LoVo (cell line): ENCODE measurements around the gene IL1R2.
"Not testable (repeated sequence)": the region's sequence is repeated elsewhere in the genome, so short reads cannot be mapped to it uniquely, and the experiment has no call there.

Experiments
- DNase-seq: peaks from one replicate; pipeline ENCODE4 v3.0.0-alpha.2; 2016; ENCODE audit warnings: low spot score

The IL1R2 gene

DNA sequence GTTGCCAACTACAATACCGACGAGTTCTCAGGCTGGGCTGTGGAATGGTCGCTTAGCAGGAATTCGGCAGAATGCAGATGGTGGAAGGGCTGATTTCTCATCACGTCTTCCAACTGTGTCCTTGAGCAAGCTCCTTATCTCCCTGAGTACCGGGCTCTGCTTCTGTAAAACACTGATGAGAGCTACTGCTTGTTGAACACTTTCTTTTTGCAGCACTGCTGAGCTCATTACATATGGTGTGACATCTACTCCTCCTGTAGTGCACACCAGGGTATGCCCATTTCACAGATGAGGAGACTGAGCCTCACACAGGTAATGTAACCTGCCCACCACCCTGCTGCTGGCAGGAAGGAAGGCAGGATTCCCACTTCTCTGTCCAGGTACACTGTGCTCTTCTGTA lies 8.3 kb downstream of the IL1R2 start:
- no peak for DNase-seq

DNA sequence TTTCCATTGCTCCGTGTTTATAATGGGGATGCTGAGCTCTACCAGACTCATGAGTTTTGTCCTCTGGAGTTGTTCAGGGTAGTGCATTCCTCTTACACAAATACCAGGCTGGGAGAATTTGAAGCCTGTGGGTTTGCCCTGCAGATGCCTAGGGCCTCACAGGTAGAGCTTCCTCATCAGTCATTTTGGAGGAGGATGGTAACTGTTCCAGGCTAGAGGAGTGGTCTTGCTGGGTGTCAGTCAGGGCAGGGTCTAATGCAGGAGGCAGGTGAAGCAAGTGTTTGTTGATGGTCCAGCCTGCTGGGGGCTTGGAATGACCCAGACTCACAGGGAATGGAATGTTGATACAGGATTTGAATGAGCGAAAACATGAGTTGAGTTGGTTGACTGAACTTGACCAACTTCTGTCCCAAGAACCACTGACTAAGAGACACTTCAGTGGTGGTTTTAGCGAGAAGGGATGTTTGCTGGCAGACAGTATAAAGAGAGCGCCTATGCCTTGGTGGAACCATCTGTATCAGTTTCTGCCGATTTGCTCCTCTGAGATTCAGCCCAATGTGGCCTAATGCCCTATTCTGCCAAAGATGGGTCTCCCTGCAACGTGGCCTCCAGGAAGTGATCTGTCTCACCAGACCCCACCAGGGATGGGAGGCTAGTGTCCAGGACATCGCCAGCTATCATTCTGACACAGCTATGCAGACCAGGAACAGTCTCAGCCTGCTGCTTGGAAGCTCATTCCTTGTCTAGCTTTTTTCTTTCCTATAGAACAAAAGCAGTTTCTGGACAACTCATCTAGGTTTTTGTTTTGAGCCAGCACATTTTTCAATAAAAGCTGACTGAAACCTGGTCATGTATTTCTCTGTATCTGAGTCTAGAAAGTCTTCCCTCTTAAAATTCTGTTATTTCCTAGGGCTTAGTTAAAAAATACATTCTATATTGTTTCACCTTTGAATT lies 9.3 kb downstream of the IL1R2 start:
- no peak for DNase-seq

DNA sequence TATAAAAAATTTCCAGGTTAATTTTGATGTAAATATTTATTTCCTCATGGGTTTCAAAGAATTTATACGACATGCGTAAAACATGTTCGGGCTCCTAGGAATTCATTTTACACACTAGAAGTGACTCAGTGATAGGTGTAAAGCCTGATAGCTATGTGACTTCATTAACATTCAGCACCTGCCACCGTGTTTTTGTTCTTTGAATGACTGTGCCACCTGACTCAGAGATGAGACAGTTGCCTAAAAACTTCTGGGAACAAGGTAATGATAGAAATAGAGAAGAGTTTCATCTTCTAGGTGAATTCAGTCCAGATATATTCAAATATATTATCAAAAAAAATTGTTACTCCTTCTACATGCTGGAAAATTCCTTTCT lies 10.0 kb downstream of the IL1R2 start:
- DNase-seq = peak; percentile 46

DNA sequence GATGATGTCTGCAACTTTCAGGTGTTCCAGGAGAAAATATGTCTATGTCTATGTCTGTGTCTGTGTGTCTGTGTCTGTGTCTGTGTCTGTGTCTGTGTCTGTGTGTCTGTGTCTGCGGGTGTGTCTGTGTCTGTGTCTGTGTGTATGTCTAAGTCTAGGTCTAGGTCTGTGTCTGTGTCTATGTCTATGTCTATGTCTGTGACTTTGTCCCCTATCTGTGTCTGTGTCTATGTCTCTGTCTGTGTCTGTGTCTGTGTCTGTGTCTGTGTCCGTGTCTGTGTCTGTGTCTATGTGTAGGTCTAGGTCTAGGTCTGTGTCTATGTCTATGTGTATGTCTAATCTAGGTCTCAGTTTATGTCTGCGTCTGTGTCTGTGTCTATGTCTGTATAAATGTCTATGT lies 10.5 kb downstream of the IL1R2 start:
- DNase-seq = no peak

DNA sequence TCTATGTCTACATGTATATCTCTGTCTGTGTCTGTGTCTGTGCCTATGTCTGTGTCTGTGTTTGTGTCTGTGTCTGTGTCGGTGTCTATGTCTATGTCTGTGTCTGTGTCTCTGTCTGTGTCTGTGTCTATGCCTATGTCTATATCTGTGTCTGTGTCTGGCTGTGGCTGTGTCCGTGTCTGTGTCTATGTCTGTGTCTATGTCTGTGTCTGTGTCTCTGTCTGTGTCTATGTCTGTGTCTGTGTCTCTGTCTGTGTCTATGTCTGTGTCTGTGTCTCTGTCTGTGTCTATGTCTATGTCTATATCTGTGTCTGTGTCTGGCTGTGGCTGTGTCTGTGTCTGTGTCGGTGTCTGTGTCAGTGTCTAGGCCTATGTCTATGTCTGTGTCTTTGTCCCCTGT lies 11.1 kb downstream of the IL1R2 start:
- not testable (repeated sequence) for DNase-seq

DNA sequence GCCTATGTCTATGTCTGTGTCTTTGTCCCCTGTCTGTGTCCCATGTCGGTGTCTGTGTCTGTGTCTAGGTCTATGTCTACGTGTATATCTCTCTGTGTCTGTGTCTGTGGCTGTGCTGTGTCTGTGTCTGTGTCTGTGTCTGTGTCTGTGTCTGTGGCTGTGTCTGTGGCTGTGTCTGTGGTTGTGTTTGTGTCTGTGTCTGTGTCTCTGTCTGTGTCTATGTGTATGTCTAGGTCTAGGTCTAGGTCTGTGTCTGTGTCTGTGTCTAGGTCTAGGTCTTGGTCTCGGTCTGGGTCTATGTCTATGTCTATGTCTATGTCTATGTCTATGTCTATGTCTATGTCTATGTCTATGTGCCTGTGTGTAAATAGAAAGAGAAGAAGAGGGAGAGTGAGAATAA lies 11.9 kb downstream of the IL1R2 start:
- DNase-seq = no peak

DNA sequence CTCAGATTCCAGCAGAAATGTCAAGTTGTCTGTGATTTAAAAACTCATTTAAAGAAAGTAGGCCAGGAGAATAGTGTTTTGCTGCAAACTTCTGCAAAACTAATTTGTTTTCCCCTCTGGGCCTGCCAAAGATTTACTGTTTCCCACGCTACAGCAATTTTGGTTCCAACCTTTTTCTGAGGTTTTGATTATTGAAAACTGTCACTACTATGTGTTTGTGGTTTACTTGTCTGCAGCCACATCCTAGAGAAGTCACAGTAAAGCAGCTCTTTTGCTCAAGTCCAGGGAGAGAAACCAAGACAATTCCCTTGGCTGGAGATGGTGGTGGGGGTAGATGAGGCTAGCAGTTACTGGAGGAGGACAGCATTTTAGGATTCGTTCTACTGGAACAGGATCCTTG lies 12.8 kb downstream of the IL1R2 start:
- DNase-seq = no peak

DNA sequence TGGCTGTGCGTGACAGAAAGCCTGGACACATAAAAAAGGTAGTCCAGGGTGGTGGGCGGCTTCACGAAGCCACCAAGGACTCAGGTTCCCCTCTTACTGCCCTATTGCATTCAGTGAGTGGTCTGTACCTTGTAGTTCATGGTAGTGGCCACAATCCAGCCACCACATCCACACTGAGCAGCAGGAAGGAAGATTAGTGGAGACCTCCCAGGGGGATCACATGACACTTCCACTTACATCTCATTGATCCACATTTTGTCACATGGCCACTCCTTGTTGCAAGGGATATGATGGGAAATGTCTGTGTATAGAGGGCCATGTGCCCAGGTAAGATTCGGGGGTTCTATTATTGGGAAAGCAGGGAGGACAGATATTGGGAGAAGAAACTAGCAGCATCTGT lies 13.7 kb downstream of the IL1R2 start:
- DNase-seq = no peak

DNA sequence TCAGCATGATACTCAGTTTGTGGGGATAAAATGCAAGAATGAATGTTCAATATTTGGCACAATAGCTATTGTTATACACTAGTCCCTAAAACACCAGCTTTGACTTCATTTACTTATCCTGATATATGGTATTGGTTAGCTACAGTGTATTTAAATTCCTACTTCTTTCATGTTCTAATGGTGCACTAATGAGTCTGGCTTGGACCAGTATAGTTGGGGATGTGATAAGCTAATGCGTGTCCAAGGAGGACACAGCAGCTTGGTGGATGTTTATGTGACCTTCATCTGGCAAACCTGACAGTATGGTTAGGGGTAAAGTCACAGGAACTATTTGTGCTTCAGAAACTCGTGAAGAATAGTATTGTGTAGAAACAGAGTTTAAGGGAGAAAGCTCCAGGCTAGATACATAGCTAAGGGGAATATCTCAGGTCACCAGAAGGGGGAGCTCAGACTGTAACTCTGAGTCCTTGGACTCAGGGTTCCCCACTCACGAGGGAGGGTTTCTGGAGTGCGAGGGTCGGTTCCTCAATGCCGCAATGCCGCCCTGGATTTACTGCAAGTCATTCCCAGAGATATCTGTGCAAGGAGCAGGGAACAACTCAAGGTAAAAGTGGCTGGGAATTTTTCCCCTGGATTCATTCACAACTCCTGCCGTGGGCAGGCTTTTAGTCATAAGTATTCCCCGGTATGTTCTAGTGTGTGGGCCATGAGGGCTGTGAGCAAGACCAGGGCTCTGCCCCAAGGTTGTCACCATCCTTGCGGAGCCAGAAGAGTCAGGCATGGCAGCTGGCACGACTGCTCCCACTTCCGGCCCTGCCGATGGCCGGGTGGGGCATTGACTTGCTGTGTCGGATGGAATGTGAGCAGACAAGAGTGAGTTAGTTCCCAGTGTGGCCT lies 14.5 kb downstream of the IL1R2 start:
- DNase-seq = no peak

DNA sequence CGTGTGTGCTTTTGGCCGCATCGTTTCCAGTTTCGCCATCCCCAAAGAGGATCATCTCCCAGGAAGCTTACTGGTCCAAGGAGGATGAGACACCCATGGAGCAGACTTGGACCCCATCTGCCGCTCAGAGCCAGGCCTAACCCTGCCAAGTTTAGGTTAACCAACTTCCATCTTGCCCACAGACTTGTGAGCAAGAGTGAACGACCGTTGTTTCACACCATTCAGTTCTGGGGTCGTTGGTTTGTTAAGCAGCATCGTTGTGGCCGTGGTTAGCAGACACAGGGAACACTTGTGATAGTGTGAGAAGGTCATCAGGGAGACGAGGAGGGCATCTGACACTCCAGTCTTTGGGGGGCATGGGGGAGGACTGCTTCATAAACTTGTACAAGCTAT lies 15.1 kb downstream of the IL1R2 start:
- DNase-seq = no peak

DNA sequence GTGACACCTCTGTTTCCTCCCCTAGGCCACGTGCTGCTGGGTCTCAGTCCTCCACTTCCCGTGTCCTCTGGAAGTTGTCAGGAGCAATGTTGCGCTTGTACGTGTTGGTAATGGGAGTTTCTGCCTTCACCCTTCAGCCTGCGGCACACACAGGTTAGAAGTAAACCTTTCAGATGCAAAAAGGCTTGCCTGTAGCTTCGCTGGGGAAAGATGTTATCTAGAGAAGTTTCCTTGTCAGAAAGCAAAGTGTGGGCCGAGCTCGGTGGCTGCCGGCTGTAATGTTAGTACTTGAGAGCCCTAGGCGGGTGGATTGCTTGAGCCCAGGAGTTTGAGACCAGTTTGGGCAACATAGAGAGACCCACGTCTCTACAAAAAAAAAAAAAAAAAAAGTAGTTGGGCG lies 16.7 kb downstream of the IL1R2 start:
- no peak for DNase-seq

DNA sequence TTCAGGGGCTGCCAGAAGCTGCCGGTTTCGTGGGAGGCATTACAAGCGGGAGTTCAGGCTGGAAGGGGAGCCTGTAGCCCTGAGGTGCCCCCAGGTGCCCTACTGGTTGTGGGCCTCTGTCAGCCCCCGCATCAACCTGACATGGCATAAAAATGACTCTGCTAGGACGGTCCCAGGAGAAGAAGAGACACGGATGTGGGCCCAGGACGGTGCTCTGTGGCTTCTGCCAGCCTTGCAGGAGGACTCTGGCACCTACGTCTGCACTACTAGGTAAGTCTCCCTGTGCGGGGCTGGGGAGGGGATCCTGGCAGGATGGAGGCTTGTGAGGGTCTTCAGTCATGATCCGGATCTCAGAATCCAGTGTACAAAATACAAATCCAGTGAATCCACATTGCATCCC lies 17.8 kb downstream of the IL1R2 start:
- DNase-seq = no peak

DNA sequence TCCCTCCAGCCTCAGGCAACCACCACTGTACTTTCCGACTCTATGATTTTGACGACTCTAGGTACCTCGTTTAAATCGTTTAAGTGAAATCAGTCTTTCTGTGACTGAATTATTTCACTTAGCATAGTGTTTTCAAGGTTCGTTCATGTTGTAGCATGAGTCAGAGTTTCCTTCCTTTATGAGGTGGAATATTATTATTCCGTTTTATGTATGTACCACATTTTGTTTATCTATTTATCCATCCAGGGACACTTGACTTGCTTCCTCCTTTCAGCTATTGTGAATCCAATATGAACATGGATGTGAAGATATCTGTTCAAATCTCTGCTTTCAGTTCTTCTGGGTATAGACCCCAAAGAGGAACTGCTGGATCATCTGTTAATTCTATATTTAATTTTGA lies 19.1 kb downstream of the IL1R2 start:
- DNase-seq = no peak

DNA sequence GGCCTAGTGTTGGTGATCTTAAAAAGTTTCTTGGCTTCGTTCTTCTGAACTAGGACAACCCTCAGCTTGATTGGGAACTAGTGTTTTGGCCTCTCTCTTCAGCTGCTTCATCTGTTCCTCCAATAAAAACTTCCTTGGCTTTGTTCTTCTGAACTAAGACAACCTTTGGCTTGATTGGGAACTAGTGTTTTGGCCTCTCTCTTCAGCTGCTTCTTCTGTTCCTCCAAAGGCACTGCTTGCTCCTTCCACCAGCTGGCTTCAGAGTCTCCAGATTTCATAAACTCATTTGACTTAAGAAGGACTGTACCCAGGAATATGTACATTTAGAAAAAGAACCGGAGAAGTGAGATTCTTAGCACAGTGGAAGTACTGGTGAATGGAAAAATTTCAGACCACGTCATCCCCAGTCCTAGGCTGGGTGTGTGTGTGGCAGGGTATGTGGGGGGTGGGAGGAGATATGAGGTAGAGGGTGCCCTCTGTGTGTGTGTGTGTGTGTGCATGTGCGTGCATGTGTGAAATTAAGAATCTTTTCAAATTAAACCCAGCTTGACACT lies 20.4 kb downstream of the IL1R2 start:
- no peak for DNase-seq

DNA sequence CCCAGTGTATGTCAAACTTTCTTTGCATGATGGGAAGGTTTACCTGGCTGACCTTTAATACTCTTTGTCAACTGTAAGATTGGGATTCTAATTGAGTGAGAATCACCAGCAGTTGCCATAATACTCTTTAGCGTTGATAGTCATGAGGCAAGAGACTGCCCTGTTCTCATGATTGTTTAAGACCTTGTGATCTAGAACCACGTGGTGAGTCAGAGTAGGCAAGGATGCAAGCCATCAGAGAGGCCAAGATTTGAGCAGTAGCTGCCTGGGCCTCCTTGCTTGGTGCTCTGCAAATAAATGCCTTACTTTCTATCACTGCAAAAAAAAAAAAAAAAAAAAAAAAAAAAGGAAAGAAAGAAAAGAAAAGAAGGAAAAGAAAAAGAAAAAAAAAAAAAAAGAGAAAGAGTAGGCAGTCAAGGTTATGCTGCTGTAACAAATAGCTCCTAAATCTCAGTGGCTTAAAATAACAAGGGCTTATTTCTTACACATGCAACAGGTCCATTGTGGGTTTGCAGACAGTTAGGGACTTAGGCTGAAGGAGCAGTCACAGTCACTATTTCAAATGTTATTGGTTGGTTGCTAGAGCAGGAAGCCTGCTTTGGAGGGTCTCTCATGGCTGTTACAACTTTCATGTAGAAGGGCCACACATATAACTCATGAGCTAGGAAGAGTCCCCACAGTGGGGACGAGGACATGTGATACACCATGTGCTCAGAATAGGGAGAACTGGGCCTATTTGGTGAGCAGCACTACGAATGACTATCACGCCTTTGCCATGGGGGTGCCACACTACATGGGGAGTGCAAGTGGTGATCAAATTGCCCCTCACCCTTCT lies 21.7 kb downstream of the IL1R2 start:
- DNase-seq = no peak

DNA sequence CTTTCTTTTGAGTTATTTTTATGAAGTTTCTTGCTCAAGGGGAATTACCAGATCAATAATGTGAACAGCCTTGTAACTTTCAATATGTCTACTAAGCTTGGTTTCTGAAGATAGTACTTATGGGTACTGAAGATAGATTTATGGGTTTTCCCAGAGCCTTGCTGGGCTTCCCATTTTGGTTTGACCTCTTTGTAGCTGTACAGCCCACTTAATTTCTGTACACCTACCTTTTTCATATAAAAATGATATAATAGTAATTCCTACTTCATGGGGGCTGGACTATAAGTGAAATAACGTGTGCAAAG lies 22.2 kb downstream of the IL1R2 start:
- no peak for DNase-seq

DNA sequence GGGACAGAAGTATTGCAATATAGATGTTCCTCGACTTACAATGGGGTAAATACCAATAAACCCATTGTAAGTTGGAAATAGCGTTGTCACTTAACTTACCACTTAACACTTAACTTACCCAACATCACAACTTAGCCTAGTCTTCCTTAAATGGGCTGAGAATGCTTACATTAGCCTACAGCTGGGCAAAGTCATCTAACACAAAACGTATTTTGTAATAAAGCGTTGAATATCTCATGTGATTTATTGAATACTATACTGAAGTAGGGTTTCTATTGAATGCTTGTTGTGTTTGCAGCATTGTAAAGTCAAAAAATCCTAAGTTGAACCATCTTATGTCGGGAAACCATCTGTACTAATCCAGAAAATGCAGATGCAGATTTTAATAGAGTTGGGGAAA lies 23.6 kb downstream of the IL1R2 start:
- no peak for DNase-seq

DNA sequence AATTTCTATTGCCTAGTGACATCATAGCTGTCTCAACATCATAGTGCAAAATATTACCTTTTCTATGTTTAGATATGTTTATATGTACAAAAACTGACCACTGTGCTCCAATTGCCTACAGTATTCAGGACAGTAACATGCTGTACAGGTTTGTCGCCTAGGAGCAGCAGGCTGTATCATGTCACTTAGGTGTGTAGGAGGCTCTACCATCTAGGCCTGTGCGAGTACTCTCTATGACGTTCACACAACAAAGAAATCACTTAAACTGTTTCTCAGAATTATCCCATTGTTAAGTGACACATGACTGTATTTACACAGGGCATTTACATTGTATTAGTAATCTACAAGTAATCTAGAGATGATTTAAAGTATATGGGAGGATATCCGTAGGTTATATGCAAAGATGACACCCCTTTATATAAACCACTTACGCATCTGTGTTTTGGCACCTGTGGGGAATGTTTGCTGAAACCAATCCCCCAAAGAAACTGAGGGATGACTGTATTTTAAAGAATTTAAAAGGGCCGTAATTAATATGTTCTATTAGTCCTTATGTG lies 24.7 kb downstream of the IL1R2 start:
- no peak for DNase-seq

DNA sequence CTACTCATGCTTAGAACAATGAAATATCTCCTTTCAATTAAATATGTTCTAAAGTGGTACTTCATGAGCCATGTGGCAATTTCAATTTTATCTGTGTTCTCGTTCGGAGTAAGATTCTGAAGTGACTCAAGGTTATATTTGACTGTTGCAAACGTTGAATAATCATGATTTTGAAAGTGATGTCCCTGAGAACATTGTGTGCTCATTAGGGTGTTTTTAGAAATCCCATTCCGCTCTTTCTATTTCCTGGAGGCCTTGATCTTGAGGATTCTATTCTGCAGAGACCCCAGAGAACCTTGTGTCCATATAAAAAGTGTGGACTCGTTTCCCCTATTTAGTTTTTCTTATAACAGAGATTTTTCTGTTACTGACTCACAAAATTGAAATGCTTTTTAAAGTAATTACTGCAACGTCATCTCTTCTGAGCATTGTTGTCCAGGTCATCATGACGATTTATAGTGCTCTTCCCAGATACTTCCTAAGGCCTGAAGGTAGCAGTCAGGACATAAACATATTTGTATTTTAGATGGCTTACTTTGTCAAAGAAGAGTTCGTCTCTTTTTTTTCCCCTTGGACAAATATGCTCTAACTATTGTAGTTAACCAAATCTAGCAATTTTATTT lies 27.2 kb downstream of the IL1R2 start:
- no peak for DNase-seq

DNA sequence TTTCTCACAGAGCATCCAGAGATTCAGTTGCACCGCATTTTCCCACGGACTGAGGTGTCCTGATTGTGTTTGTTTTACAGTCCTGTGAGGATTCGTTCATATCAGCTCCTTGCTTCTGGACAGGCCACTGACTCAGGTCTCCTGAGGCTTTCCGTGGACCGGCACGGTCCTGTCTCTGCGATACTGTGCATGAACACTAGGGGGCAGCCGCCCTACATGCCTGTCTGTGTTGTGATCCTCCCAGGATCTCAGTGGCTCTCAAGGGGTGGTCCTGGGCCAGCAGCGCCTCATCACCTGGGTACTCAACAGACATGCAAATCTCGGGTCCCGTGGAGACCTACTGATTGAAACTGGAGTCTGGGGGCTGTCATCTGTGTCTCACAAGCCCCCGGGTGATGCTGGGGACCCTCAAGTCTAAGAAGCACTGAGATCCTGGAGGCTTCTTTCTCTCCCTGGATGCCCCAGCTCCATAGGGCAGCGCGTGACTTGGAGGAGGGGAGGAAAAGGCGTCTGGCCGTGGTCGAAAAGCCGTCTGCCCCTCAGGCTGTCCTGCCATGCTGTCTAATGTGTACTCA lies 28.9 kb downstream of the IL1R2 start:
- DNase-seq = peak; percentile 67

DNA sequence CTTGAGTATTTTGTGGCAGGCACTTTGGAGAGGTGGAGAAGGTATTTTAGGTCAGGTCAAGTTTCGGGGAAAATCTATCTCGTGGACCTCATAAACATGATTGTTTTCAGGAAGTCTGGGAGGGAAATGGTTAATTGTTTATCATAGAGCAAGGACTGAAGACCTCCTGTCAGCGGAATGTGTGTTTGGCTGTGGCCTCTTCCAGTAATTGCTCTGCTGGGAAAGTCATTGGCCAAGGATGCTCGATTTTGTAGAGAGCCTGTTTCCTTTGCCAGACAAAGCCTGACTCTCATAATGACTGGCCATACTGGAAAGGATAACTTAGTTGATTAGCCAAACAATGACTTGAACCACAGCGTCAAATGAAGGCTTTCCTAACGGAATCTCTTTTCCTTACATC lies 30.0 kb downstream of the IL1R2 start:
- DNase-seq = no peak
